ENCODE data around the gene TEC.

GRCh38 chr4:48234575-48234974 lies 35.1 kb downstream of the TEC start:
- TF ChIP-seq CTCF (IDR thresholded peaks at IDR 0.05) (no peak), GABPA (IDR thresholded peaks at IDR 0.05; ENCODE audit: low read depth) (no peak), RXRA (IDR thresholded peaks at IDR 0.05; ENCODE audit: borderline replicate concordance, low read depth) (no peak), RFX5 (IDR thresholded peaks at IDR 0.05; ENCODE audit: low read length) (no peak), RAD21 (IDR thresholded peaks at IDR 0.05; ENCODE audit: low read length) (no peak), USF2 (IDR thresholded peaks at IDR 0.05; ENCODE audit: borderline replicate concordance, low read depth, low read length) (no peak), TAF1 (IDR thresholded peaks at IDR 0.05; ENCODE audit: borderline replicate concordance, low read depth, low read length) (no peak), EP300 (IDR thresholded peaks at IDR 0.05; ENCODE audit: borderline replicate concordance in 1 of 2, low read depth in 1 of 2, low read length in 1 of 2) (no peak)

Data from SK-N-SH (cell line).